GM12878 (cell line): ENCODE data around the gene TMEM150B. TPM values are rescaled to one million over a fixed set of nuclear protein-coding genes. Genes with fewer than 3 reads are reported as not detected.

Experiments
- ATAC-seq: fragments of 200-7000 bp; cut with Tn5 transposase; 3 replicates; pipeline ENCODE4 v1.9.1; 2020; ENCODE audit warnings: mild to moderate bottlenecking, moderate library complexity
- BruUV-seq: library from RNA; stranded (reverse); fragments of 400-500 nt; replicated peaks from 2 replicates; lab custom pipeline; 2021; lab: Mats Ljungman, UMichigan
- CTCF ChIA-PET: fragments of 300-600 bp; sonication (Branson Sonifier 250); formaldehyde crosslinking; extraction: SDS; loops from one replicate; lab custom pipeline; 2021; ENCODE audit warnings: inconsistent platforms; lab: Yijun Ruan, JAX
- POLR2A ChIA-PET: fragments of 350-600 bp; formaldehyde crosslinking; extraction: SDS; loops from one replicate; lab custom pipeline; 2021; ENCODE audit warnings: inconsistent platforms; lab: Charles Lee
- RAD21 ChIA-PET: fragments of 300-600 bp; sonication (Branson Sonifier 250); formaldehyde crosslinking; loops from one replicate; lab custom pipeline; 2023; ENCODE audit warnings: antibody characterized with exemption; ENCODE audit not compliant: unreplicated experiment; lab: Charles Lee
- SMC1A ChIA-PET: fragments of 300-600 bp; sonication (Branson Sonifier 250); formaldehyde crosslinking; loops from one replicate; lab custom pipeline; 2023; ENCODE audit not compliant: unreplicated experiment, uncharacterized antibody; lab: Charles Lee
- DNase-seq: peaks from one replicate; pipeline ENCODE4 v3.0.0-alpha.2; 2011; ENCODE audit warnings: low read depth, low spot score
- FAIRE-seq: peaks from 3 replicates; lab custom pipeline; 2011; peaks lifted over from hg19 to GRCh38; lab: Jason Lieb, UNC
- H2AFZ ChIP-seq: 2 replicates; pipeline ENCODE4 v1.6.0; 2011; ENCODE audit warnings: low read depth, low read length, control low read depth; ENCODE audit not compliant: control insufficient read depth
- H3K27ac ChIP-seq: 2 replicates; pipeline ENCODE4 v1.5.1; 2011; ENCODE audit warnings: control low read depth; ENCODE audit not compliant: control insufficient read depth, insufficient read depth
- H3K27me3 ChIP-seq, 2 experiments: replicated peaks in 1 of 2; 2 replicates each; pipeline versions ENCODE4 v1.6.0 to v1.6.1; 2011; ENCODE audit warnings: low read length in 1 of 2; ENCODE audit not compliant: control insufficient read depth in 2 of 2, insufficient read depth in 2 of 2
- H3K36me3 ChIP-seq, 2 experiments: 2 replicates each; pipeline ENCODE4 v1.5.1; 2011; ENCODE audit warnings: low read length in 1 of 2; ENCODE audit not compliant: control insufficient read depth in 2 of 2, insufficient read depth in 2 of 2
- H3K4me1 ChIP-seq: 2 replicates; pipeline ENCODE4 v1.6.1; 2011; ENCODE audit warnings: mild to moderate bottlenecking, low read length, moderate library complexity, mixed read lengths; ENCODE audit not compliant: control insufficient read depth, insufficient read depth
- H3K4me2 ChIP-seq: 2 replicates; pipeline ENCODE4 v1.6.0; 2011; ENCODE audit warnings: control low read depth; ENCODE audit not compliant: control insufficient read depth, insufficient read depth
- H3K4me3 ChIP-seq: fragments of 200-600 bp; sonication (generic); 2 replicates; pipeline ENCODE4 v1.5.1; 2016
- H3K79me2 ChIP-seq: 2 replicates; pipeline ENCODE4 v1.6.0; 2011; ENCODE audit warnings: low read length; ENCODE audit not compliant: control insufficient read depth, insufficient read depth
- H3K9ac ChIP-seq: 2 replicates; pipeline ENCODE4 v1.8.0; 2011; ENCODE audit warnings: low read length, control low read depth, mixed read lengths; ENCODE audit not compliant: control insufficient read depth, insufficient read depth
- H3K9me3 ChIP-seq: replicated peaks from 3 replicates; pipeline ENCODE4 v1.5.1; 2011; ENCODE audit warnings: mild to moderate bottlenecking, low read length; ENCODE audit not compliant: control insufficient read depth, insufficient read depth
- H4K20me1 ChIP-seq: 2 replicates; pipeline ENCODE4 v1.6.0; 2011; ENCODE audit not compliant: control insufficient read depth, insufficient read depth
- CEBPB ChIP-seq, 2 experiments: fragments of 150-350 bp in 1 of 2; IDR thresholded peaks; 2 replicates each; pipeline ENCODE4 v1.6.1; 2012 to 2014; ENCODE audit warnings: low read depth in 2 of 2, low read length in 2 of 2, borderline replicate concordance in 1 of 2, inconsistent platforms in 1 of 2
- CREM ChIP-seq: IDR thresholded peaks from 2 replicates; pipeline ENCODE4 v1.6.1; 2014; ENCODE audit warnings: antibody characterized with exemption, low read depth
- FOXK2 ChIP-seq: fragments of 450-650 bp; IDR thresholded peaks from 2 replicates; pipeline ENCODE4 v1.6.1; 2017; ENCODE audit warnings: mild to moderate bottlenecking, moderate library complexity
- HDAC2 ChIP-seq: fragments of 200-600 bp; sonication (generic); IDR thresholded peaks from 2 replicates; pipeline ENCODE4 v1.6.1; 2017
- KLF5 ChIP-seq: fragments of 450-650 bp; IDR thresholded peaks from 2 replicates; pipeline ENCODE4 v1.6.1; 2014; ENCODE audit warnings: mild to moderate bottlenecking; ENCODE audit not compliant: partially characterized antibody
- MEF2A ChIP-seq: IDR thresholded peaks from 2 replicates; pipeline ENCODE4 v1.6.1; 2011; ENCODE audit warnings: low read depth, mild to moderate bottlenecking, low read length, moderate library complexity; ENCODE audit not compliant: insufficient read depth
- POLR2AphosphoS5 ChIP-seq: IDR thresholded peaks from 2 replicates; pipeline ENCODE4 v1.6.1; 2011; ENCODE audit warnings: mild to moderate bottlenecking, low read length, inconsistent platforms
- RB1 ChIP-seq: fragments of 450-650 bp; formaldehyde crosslinking; IDR thresholded peaks from 2 replicates; pipeline ENCODE4 v1.6.1; 2017; ENCODE audit warnings: mild to moderate bottlenecking, borderline replicate concordance
- SMAD5 ChIP-seq: IDR thresholded peaks from 2 replicates; pipeline ENCODE4 v1.6.1; 2016; ENCODE audit warnings: antibody characterized with exemption, low read depth
- SREBF2 ChIP-seq: IDR thresholded peaks from 2 replicates; pipeline ENCODE4 v1.6.1; 2012; ENCODE audit warnings: mild to moderate bottlenecking, low read length
- SUPT20H ChIP-seq: IDR thresholded peaks from 2 replicates; pipeline ENCODE4 v1.6.1; 2011; ENCODE audit warnings: low read depth, mild to moderate bottlenecking, low read length, moderate library complexity, borderline replicate concordance; ENCODE audit not compliant: control insufficient read depth
- TCF12 ChIP-seq: IDR thresholded peaks from 2 replicates; pipeline ENCODE4 v1.6.1; 2011; ENCODE audit warnings: low read depth, mild to moderate bottlenecking, low read length
- TCF3 ChIP-seq: IDR thresholded peaks from 2 replicates; pipeline ENCODE4 v1.6.1; 2012; ENCODE audit warnings: low read depth, mild to moderate bottlenecking, low read length, borderline replicate concordance; ENCODE audit not compliant: insufficient read depth
- TCF7 ChIP-seq: IDR thresholded peaks from 2 replicates; pipeline ENCODE4 v1.6.1; 2014; ENCODE audit warnings: antibody characterized with exemption, borderline replicate concordance
- ZNF207 ChIP-seq: fragments of 450-650 bp; IDR thresholded peaks from 2 replicates; pipeline ENCODE4 v1.6.1; 2014; ENCODE audit warnings: antibody characterized with exemption, mild to moderate bottlenecking, borderline replicate concordance
- WGBS: methylation state at CpG from one replicate; pipeline ENCODE4 v1.1.6; 2016; ENCODE audit warnings: low lambda C conversion rate; ENCODE audit not compliant: insufficient replicate concordance, insufficient coverage; ENCODE audit errors: missing lambda C conversion rate; 5-methylcytosine and 5-hydroxymethylcytosine counted together
- in situ Hi-C: fragments of 300-500 bp; cut with MboI; formaldehyde crosslinking; loops from 9 replicates; pipeline ENCODE4 v1.14.3; 2018; ENCODE audit warnings: mixed read lengths
- intact Hi-C: fragments of 100-400 bp; cut with micrococcal nuclease; formaldehyde crosslinking; loops from one replicate; pipeline ENCODE4 v1.14.2; 2022; ENCODE audit not compliant: unreplicated experiment
- polyA plus RNA-seq, 11 experiments: library from polyadenylated mRNA; depleted of rRNA in 4 of 11; unstranded in 6 of 11; stranded (reverse) in 5 of 11; fragments of >200 nt; fragmentation: Nextera tagmentation in 4 of 11; fragmentation: Illumina TruSeq in 1 of 11; extraction: Ambion mirVana in 4 of 11; extraction: Trizol in 1 of 11; gene quantifications; 1 replicate in 1 of 11; 2 replicates in 10 of 11; pipeline versions ENCODE4 v1.2.1 to v1.2.3, GENCODE V29; 2011 to 2016; ENCODE audit warnings: inconsistent platforms in 2 of 11, missing spikeins in 2 of 11, low read depth in 1 of 11
- total RNA-seq, 4 experiments: library from RNA; depleted of rRNA in 3 of 4; stranded (reverse); fragments of >200 nt in 3 of 4; fragmentation: Illumina TruSeq in 1 of 4; extraction: Trizol in 1 of 4; gene quantifications; 2 replicates each; pipeline versions ENCODE4 v1.2.1 to v1.2.3, GENCODE V29; 2013 to 2021
- TF ChIP-seq, protein P1 (sequence below), 3 experiments: IDR thresholded peaks in 2 of 3; conservative IDR thresholded peaks in 1 of 3; 2 replicates each; pipeline ENCODE4 v1.5.1; 2011; ENCODE audit warnings: low read depth in 3 of 3, low read length in 3 of 3, mild to moderate bottlenecking in 3 of 3, control low read depth in 2 of 3, moderate library complexity in 2 of 3, inconsistent platforms in 1 of 3, mixed read lengths in 1 of 3; ENCODE audit not compliant: control insufficient read depth in 2 of 3, insufficient read depth in 1 of 3; ENCODE audit errors: extremely low read depth in 1 of 3
- TF ChIP-seq, protein P2 (sequence below): fragments of 450-650 bp; IDR thresholded peaks from 2 replicates; pipeline ENCODE4 v1.6.1; 2014; ENCODE audit warnings: mild to moderate bottlenecking

Gene TMEM150B
- total and polyA plus RNA-seq, 10 of the 15 experiments (the other 5 are each of a cell fraction or from before 2014, with no cell fraction given) = 0.09 to 0.23 (median 0.18) TPM; not detected in 6

DNA sequence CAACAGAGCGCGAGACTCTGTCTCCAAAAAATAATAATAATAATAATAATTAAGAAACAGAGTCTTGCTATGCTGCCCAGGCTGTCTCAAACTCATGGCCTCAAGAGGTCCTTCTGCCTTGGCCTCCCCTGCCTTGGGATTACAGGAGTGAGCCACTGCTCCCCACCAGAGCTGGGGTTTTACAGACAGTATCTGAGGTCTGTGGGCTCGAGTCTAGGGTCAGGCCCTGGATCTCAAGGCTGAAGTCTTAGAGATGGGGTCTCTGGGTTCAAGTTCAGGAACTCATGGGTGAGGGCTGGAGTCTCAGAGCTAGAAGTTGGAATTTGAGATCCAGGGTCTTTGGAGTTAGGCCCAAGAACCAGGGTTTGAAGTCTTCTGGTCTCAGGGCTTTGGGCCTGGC, 41.6 kb upstream of the TMEM150B start:
- Histone ChIP-seq H3K27ac (no peak overlapping the region), H3K79me2 (no peaks in the 10 kb centered on the region), H3K27me3 (peaks cover 3 to 10% of the 10 kb centered on the region in 2 experiments), H2AFZ (no peak overlapping the region), H4K20me1 (no peaks in the 10 kb centered on the region), H3K4me2 (no peak overlapping the region), H3K4me3 (no peak overlapping the region), H3K9ac (no peak overlapping the region), H3K4me1 (no peaks in the 10 kb centered on the region), H3K36me3 (no peaks in the 10 kb centered on the region), H3K9me3 (no peaks in the 10 kb centered on the region)
- FAIRE-seq (no peak), DNase-seq (no peak), ATAC-seq (no peak)
- BruUV-seq = no TSS peak
- ChIA-PET POLR2A (interaction anchor here (0.6 kb wide), 1 partner anchor 29 kb away, joined by 3 read pairs; no protein-coding TSS in a partner anchor), RAD21 (no interaction called here), SMC1A (no interaction called here), CTCF (interaction anchor here (1.3 kb wide), 1 partner anchor 137 kb away, joined by 3 read pairs; no protein-coding TSS in a partner anchor)
- TF ChIP-seq, protein P1, sequence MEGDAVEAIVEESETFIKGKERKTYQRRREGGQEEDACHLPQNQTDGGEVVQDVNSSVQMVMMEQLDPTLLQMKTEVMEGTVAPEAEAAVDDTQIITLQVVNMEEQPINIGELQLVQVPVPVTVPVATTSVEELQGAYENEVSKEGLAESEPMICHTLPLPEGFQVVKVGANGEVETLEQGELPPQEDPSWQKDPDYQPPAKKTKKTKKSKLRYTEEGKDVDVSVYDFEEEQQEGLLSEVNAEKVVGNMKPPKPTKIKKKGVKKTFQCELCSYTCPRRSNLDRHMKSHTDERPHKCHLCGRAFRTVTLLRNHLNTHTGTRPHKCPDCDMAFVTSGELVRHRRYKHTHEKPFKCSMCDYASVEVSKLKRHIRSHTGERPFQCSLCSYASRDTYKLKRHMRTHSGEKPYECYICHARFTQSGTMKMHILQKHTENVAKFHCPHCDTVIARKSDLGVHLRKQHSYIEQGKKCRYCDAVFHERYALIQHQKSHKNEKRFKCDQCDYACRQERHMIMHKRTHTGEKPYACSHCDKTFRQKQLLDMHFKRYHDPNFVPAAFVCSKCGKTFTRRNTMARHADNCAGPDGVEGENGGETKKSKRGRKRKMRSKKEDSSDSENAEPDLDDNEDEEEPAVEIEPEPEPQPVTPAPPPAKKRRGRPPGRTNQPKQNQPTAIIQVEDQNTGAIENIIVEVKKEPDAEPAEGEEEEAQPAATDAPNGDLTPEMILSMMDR (IDR thresholded peaks at IDR 0.05 in 2 of 3, conservative IDR thresholded peaks at IDR 0.05 in 1 of 3; ENCODE audit: control insufficient read depth in 2 of 3, extremely low read depth in 1 of 3, insufficient read depth in 1 of 3, low read depth in 3 of 3, low read length in 3 of 3) = no peak
- TF ChIP-seq ZNF207 = no peak
- no peak for TF ChIP-seq HDAC2
- 61% methylated on average over 3 of the region's 3 CpGs for WGBS
- intact Hi-C loops (no loop called here), in situ Hi-C loops (no loop called here)

DNA sequence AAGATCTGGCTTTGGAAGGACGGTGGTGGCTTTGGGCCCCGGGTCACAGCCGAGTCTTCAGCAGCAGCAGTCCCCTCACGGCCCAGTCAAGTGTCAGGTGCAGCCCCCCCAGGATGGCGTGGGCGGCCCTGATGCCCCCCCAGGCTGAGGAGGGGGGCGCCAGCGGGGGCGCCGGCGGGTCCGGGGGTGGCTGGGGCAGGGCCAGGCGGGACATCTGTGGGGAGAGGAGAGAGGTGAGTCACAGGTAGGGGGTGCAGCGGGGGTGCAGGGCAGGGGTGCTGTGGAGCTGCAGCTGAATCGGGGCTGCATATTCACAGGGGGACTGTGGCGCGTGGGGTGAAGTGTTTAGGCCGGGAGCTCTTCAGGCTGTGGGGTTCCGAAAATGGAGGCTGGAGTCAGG, 40.8 kb upstream of the TMEM150B start:
- no peaks in the 10 kb centered on the region for H3K36me3 ChIP-seq
- H3K27ac ChIP-seq = no peak overlapping the region
- ChIA-PET SMC1A (no interaction called here), CTCF (interaction anchor here (1.3 kb wide), 1 partner anchor 138 kb away, joined by 3 read pairs; no protein-coding TSS in a partner anchor), RAD21 (no interaction called here), POLR2A (no interaction called here)
- no peak for ATAC-seq
- 59% methylated on average over 11 of the region's 19 CpGs for WGBS
- intact Hi-C loops (no loop called here), in situ Hi-C loops (no loop called here)
- no peak overlapping the region for H2AFZ ChIP-seq
- H4K20me1 ChIP-seq = no peaks in the 10 kb centered on the region
- H3K4me3 ChIP-seq = no peak overlapping the region
- H3K4me1 ChIP-seq = no peaks in the 10 kb centered on the region
- no TSS peak for BruUV-seq
- no peak overlapping the region for H3K4me2 ChIP-seq
- DNase-seq = no peak
- no peak for FAIRE-seq
- no peaks in the 10 kb centered on the region for H3K9me3 ChIP-seq
- no peaks in the 10 kb centered on the region for H3K79me2 ChIP-seq
- H3K9ac ChIP-seq = no peak overlapping the region
- peaks cover 3 to 10% of the 10 kb centered on the region in 2 experiments for H3K27me3 ChIP-seq
- TF ChIP-seq SUPT20H (no peak), KLF5 (no peak), CEBPB (IDR thresholded peaks at IDR 0.05; ENCODE audit: borderline replicate concordance in 1 of 2, low read depth in 2 of 2, low read length in 2 of 2) (no peak), POLR2AphosphoS5 (no peak), RB1 (no peak), SMAD5 (no peak), TCF3 (no peak), CREM (no peak), SREBF2 (no peak), MEF2A (no peak), FOXK2 (no peak), TCF7 (no peak), TCF12 (no peak)
- TF ChIP-seq, protein P2, sequence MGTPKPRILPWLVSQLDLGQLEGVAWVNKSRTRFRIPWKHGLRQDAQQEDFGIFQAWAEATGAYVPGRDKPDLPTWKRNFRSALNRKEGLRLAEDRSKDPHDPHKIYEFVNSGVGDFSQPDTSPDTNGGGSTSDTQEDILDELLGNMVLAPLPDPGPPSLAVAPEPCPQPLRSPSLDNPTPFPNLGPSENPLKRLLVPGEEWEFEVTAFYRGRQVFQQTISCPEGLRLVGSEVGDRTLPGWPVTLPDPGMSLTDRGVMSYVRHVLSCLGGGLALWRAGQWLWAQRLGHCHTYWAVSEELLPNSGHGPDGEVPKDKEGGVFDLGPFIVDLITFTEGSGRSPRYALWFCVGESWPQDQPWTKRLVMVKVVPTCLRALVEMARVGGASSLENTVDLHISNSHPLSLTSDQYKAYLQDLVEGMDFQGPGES = no peak
